Effector memory CD4-positive, alpha-beta T cell (primary cell): Measurements from ENCODE around the gene SFXN2.
"Not testable (repeated sequence)": the region's sequence is repeated elsewhere in the genome, so short reads cannot be mapped to it uniquely, and the experiment has no call there.

Source experiments
- DNase-seq, 3 donors: peaks; one replicate each; pipeline ENCODE4 v3.0.0-alpha.2; 2020
- H3K27ac ChIP-seq: 2 replicates; pipeline ENCODE4 v1.7.0; 2013; ENCODE audit warnings: mild to moderate bottlenecking, low read length, moderate library complexity; ENCODE audit not compliant: insufficient read depth, poor library complexity, severe bottlenecking
- H3K27me3 ChIP-seq: replicated peaks from 2 replicates; pipeline ENCODE4 v1.7.0; 2013; ENCODE audit warnings: mild to moderate bottlenecking, low read length; ENCODE audit not compliant: insufficient read depth, control insufficient read depth, poor library complexity, severe bottlenecking
- H3K36me3 ChIP-seq: 2 replicates; pipeline ENCODE4 v1.7.0; 2013; ENCODE audit warnings: mild to moderate bottlenecking, low read length, moderate library complexity; ENCODE audit not compliant: control insufficient read depth, insufficient read depth
- H3K4me1 ChIP-seq: 2 replicates; pipeline ENCODE4 v1.7.0; 2013; ENCODE audit warnings: low read length, mild to moderate bottlenecking; ENCODE audit not compliant: control insufficient read depth, insufficient read depth, poor library complexity, severe bottlenecking
- H3K4me3 ChIP-seq: 2 replicates; pipeline ENCODE4 v1.7.0; 2013; ENCODE audit warnings: low read length, low read depth, mild to moderate bottlenecking; ENCODE audit not compliant: insufficient read depth, poor library complexity, severe bottlenecking
- H3K9me3 ChIP-seq: 2 replicates; pipeline ENCODE4 v1.7.0; 2013; ENCODE audit warnings: mild to moderate bottlenecking, low read length, moderate library complexity; ENCODE audit not compliant: control insufficient read depth
- total RNA-seq, 3 donors: gene quantifications; one replicate each; lab custom pipeline; 2026; lab: John Stamatoyannopoulos, UW

The SFXN2 gene, protein sequence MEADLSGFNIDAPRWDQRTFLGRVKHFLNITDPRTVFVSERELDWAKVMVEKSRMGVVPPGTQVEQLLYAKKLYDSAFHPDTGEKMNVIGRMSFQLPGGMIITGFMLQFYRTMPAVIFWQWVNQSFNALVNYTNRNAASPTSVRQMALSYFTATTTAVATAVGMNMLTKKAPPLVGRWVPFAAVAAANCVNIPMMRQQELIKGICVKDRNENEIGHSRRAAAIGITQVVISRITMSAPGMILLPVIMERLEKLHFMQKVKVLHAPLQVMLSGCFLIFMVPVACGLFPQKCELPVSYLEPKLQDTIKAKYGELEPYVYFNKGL
- 9.5 to 16.8 (median 13.1) reads per million in 3 donors for total RNA-seq

GRCh38 chr10:102714621-102715455 is at the start of gene SFXN2:
TSS of gene SFXN2 (plus strand) at chr10:102714636. CDS start at chr10:102726637, 12,001 bp downstream.
- H3K36me3 ChIP-seq: no peaks in the 10 kb centered on the region
- no peaks in the 10 kb centered on the region for H3K27me3 ChIP-seq
- no peaks in the 10 kb centered on the region for H3K9me3 ChIP-seq
- DNase-seq: peak; percentile 24 to 27 (median 25)
- peak within 1 kb of the TSS; percentile 98 for H3K27ac ChIP-seq
- H3K4me3 ChIP-seq: peak within 1 kb of the TSS; percentile 100
- H3K4me1 ChIP-seq: peaks cover 3% of the 10 kb centered on the region

DNA sequence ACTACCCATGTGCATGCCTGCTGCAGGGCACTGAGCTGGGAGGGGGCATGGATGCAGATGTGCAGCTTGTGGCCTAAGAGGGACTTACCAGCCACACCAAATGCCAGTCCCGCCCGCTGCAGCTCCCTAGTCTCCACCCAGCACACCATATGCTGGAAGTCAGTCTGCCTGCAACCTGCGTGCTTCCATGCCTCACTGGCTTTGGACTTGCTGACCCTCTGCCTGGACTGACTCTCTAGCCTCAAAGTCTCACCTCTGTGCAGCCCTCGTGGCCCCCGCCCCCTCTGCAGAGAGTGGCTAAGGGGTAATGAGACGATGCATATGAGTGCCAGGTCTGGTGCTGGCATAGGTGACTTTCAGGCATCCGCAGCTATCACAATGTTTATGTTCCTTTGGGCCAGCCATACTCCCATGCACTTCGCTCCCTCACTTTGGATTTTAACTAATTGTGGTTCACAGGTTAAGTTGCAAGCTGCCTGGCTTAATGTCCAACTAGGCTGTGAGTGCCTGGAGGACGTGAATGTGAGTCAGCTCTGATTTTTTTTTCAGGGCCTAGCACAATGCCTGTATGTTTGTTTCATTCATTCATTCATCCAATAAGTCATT is 48.4 kb upstream of the SFXN2 start:
- Histone ChIP-seq H3K36me3 (no peaks in the 10 kb centered on the region), H3K9me3 (no peaks in the 10 kb centered on the region), H3K4me1 (peaks cover 25% of the 10 kb centered on the region), H3K4me3 (no peak overlapping the region), H3K27me3 (no peaks in the 10 kb centered on the region), H3K27ac (no peak overlapping the region)
- DNase-seq: no peak

- not testable (repeated sequence) for H3K36me3 ChIP-seq, H3K4me3 ChIP-seq, DNase-seq, H3K27ac ChIP-seq, H3K9me3 ChIP-seq, H3K27me3 ChIP-seq
- peaks cover 15% of the 10 kb centered on the region for H3K4me1 ChIP-seq
Observed at GRCh38 chr10:102667411-102667810, 47.0 kb upstream of the SFXN2 start.

- Histone ChIP-seq H3K9me3 (no peaks in the 10 kb centered on the region), H3K27ac (no peak overlapping the region), H3K36me3 (no peaks in the 10 kb centered on the region), H3K4me3 (no peak overlapping the region), H3K27me3 (no peaks in the 10 kb centered on the region), H3K4me1 (peaks cover 20% of the 10 kb centered on the region)
- DNase-seq: no peak
Observed at GRCh38 chr10:102668326-102669107, 45.9 kb upstream of the SFXN2 start.

DNA sequence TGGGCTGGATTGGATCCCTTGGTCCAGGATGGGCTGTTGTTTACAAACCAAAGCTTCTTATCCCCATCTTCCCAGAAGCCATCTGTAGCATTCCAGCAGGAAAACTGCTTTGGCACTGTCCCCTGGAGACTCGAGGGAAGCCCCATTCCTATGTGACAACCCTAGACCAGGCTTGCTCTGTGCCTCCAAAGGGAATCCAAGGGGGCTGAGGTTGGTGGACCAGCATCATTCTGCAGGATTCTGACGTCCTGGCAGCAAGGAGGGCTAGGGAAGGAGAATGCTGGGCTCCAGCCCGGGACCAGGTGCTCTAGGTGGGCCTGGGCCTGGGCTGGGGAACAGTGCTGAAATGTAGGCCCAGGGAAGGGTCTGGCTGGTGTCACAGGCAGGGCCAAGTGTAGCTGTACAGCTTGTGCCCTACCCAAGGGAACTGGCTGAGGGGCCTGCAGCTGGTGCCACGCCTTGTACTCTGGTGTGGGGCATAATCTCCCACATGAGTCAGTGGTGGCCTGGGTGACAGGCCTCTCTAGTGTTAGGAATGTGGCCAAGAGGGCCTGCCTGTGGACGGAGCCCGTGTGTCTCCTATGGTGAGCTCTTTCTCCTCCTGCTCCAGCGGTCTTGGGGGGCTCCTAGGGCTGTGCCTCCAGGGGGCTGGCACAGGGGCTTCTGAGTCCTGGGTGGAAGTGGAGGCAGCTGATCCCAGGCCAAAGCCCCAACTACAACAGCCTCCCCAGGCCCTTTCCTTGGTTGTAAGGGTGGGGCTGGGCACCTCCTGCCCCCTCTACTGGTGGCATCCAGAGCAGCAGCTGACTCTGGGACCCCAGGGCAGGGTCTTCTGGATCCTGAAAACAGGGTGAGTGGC is 45.0 kb upstream of the SFXN2 start:
- H3K4me3 ChIP-seq: no peak overlapping the region
- DNase-seq: no peak
- H3K27ac ChIP-seq: peak overlapping the region; percentile 1
- H3K9me3 ChIP-seq: no peaks in the 10 kb centered on the region
- no peaks in the 10 kb centered on the region for H3K27me3 ChIP-seq
- no peaks in the 10 kb centered on the region for H3K36me3 ChIP-seq
- H3K4me1 ChIP-seq: peaks cover 29% of the 10 kb centered on the region

- peaks cover 36% of the 10 kb centered on the region for H3K4me1 ChIP-seq
- H3K9me3 ChIP-seq: no peaks in the 10 kb centered on the region
- peak overlapping the region; percentile 1 for H3K27ac ChIP-seq
- no peaks in the 10 kb centered on the region for H3K27me3 ChIP-seq
- no peak overlapping the region for H3K4me3 ChIP-seq
- DNase-seq: no peak
- H3K36me3 ChIP-seq: no peaks in the 10 kb centered on the region
Observed at GRCh38 chr10:102670065-102670670, 44.3 kb upstream of the SFXN2 start.

GRCh38 chr10:102670871-102671434 is 43.5 kb upstream of the SFXN2 start:
- H3K36me3 ChIP-seq: no peaks in the 10 kb centered on the region
- no peaks in the 10 kb centered on the region for H3K27me3 ChIP-seq
- H3K4me3 ChIP-seq: no peak overlapping the region
- no peak overlapping the region for H3K27ac ChIP-seq
- no peaks in the 10 kb centered on the region for H3K9me3 ChIP-seq
- no peak for DNase-seq
- peaks cover 44% of the 10 kb centered on the region for H3K4me1 ChIP-seq

DNA sequence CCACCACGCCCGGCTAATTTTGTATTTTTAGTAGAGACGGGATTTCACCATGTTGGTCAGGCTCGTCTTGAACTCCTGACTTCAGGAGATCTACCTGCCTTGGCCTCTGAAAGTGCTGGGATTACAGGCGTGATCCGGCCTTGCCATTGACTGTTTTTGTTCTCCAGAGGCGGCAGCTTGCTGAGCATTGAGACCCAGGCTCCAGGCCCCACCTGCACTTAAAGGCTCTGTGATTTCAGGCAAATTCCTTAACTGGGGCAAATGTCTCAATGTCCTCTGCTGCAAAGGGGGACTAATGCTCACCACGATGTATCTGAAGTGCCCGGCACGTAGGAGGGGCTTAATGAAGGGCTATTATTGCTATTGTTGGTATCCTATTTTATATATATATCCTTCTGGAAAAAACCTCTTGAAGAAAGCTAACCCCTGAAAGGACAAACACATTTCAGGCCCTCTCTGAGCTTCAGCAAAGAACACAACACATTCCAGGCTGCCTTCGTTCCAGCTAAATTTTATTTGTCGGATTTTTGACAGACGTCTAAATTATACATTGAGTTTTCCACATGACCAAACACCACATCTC is 41.1 kb upstream of the SFXN2 start:
- no peaks in the 10 kb centered on the region for H3K9me3 ChIP-seq
- H3K27me3 ChIP-seq: no peaks in the 10 kb centered on the region
- no peak overlapping the region for H3K4me3 ChIP-seq
- peak overlapping the region; percentile 82 for H3K27ac ChIP-seq
- DNase-seq: no peak
- peaks cover 48% of the 10 kb centered on the region for H3K4me1 ChIP-seq
- H3K36me3 ChIP-seq: no peaks in the 10 kb centered on the region
